Amniotic epithelial cell (primary cell): ENCODE data around the gene PHC2.

Experiments used
- DNase-seq: peaks from one replicate; pipeline ENCODE4 v3.0.0-alpha.2; 2010; ENCODE audit warnings: low read depth

The PHC2 gene

DNA sequence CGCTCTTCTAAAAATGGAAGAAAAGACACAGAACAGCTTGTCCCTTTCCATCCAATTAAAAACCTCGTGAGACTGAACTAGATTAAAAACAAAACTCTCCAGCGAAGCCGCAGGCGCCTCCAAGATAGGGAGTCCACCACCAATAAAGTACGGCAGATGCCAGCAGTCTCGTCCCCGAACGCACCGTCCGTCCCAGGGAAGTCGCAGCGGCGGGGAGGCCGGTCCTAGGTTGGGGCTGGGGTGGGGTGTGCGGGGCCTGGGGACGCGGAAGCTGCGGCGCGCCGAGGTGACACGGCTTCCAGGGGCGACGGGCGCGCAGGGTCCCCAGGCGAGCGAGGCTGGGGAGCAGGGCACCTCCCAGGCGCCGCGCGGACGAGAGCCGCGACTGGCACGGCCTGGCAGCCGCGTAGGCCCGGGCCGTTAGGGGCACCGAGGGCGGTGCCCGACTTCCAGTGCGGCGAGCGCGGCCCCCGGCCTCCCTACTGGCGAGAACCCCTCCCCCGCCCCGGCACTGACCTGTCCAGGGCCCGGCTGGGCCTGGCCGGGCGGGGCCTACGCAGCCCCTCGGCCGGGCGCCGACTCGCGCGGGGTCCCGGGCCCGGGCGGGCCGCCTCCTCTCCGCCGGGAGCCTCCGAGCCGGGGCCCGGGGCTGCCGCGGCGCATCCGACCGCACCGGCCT, 81.7 kb downstream of the PHC2 start:
- DNase-seq = peak; percentile 58

DNA sequence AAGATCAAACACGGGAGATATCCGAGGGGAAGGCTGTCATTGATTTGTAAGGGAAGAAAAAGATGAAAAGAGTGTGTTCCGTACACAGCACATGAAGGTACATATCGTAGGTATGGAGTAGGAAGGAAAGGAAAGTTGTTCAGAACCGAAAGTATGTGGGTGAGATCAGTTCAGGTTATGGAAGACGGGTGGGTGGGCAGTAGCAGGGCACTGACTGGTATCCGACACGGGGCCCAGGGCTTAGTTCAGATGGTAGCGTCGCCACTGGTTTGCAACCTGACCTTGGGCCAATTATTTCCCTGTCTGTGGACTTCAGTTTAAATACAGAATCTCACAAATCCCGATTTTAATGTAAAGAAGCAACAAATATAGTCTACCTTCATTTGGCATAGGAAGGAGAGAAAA, 82.2 kb downstream of the PHC2 start:
- DNase-seq = peak; percentile 32

DNA sequence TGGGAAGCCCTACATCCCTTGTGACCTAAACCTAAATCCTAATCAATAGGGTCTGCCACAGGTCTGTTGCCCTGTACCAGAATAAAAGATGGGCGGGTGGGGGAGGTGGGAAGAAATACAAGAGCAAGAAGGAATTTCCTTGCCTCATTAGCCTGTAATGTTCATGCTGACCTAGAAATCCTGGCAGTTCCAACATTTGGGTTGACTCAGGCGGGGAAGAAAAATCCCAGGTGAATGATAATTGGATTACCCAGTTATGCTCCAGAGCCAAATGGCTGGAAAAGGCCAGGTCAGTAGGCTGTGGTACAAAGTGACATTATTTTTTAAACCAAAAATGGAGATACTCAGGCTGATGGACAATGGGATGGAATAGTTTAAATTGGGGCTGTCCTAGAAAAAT, 82.7 kb downstream of the PHC2 start:
- peak; percentile 63 for DNase-seq

DNA sequence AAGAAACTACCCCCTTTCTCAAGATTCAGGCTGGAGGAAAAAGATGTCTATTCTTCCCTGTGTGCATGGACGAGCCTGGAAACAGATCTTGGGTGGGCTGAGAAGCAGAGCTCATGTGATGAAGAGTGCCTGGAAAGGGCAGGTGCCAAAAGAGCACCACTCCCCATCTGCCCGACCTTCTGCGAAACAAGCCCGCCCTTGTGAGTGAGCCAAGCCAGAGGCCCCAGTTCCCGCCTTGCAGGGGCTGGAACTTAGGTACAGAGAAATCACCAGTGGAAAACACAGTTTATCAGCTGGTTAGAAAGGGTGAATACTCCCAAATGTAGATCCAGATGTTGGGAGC, 83.3 kb downstream of the PHC2 start:
- DNase-seq = peak; percentile 65

DNA sequence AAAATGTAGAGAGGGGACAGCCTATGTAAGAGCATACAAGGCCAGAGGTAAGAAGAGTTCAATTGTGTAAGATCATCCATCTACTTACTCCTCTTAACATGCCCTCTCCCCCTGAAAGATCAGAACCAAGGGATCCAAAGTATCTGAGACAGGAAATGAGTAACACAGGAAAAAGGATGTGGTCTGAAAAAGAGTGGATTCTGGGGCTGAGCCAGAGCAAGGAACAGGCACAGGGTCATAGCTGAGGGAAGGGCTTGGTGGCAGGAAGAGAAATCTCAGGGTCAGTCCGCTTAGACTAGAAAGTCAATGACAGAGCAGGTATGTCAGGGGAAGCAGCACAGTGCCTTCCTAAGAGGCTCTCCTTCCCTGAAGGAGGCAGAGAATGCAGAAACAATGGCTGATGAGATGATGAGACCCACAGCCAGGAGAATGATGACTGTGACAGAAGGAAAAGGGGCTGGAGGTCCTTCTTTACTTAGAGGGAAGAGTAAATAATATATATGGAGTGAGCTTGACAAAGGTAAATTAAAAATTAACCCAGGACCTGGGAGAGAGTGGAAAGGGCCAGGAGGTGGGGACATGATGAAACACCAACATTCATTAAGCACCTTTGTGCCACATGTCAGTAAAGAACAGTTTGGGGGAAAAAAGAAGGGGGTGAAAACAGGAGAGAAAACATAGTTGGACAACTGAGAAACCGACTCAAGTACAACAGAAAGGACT, 83.8 kb downstream of the PHC2 start:
- peak; percentile 95 for DNase-seq

DNA sequence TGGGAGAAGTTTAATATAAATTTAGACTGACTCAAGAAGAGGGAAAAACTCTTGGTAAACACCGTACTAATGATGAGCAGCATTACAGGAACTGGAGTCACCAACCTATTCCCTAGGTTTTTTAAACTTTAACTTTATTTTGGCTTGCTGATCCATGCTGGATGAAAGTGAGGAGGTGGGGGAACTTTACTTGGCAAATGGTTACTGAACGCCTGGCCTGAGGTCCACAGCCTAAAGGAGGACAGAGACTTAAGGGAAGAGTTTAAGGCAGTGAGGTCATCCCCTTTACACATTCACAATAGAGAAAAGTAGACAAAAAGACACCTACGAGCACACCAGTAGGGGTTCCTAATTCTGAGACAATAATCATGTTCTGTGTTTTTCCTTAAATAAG, 84.4 kb downstream of the PHC2 start:
- DNase-seq = no peak

DNA sequence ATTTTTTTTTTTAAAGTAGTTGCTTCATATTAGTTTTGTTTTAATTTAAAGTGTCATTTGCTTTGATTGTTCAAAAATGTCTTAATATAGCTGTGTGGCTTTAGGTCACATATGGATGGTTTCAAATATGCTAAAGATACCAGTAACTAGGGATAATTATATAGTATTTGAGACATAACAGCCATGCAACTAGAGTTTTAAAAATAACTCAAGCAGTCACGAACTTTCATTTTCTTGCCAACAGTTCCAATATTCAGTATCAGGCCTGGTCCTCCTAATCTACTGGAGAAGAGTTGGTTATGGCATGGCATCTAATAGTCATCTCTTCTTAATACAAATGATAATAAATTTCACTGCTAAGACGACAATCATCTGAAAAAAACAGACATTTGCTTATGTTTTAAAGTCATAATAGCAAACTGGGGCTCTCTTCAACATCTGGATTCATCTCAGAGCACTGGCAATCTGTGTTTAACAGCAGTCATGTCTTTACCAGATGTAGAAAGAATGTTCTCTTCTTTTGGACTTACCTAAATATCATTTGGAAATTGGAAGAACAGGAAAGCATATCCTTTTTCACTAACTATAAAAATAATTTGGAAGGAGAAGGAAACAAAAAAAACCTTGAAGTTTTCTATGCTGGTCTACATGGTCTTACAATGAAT, 85.9 kb downstream of the PHC2 start:
- DNase-seq = peak; percentile 7

DNA sequence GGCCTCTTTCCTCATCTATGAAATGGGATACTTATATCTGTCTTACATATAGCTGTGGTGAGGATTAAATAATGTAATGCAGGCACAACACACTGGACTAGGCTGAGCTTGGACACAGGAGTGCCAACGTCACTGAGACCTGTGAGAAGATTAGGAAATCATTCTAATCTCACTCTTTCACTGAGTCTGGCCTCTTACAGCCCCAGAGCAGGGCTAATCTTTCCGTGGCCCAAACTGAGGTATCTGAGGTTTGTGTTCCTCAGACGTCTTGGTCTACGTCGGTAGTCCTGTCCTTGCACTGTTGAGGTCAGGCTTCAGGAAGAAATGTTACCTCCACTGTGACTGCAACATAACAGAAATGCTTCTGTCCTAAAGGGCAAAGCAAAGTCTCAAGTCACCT, 87.4 kb downstream of the PHC2 start:
- DNase-seq = peak; percentile 90

DNA sequence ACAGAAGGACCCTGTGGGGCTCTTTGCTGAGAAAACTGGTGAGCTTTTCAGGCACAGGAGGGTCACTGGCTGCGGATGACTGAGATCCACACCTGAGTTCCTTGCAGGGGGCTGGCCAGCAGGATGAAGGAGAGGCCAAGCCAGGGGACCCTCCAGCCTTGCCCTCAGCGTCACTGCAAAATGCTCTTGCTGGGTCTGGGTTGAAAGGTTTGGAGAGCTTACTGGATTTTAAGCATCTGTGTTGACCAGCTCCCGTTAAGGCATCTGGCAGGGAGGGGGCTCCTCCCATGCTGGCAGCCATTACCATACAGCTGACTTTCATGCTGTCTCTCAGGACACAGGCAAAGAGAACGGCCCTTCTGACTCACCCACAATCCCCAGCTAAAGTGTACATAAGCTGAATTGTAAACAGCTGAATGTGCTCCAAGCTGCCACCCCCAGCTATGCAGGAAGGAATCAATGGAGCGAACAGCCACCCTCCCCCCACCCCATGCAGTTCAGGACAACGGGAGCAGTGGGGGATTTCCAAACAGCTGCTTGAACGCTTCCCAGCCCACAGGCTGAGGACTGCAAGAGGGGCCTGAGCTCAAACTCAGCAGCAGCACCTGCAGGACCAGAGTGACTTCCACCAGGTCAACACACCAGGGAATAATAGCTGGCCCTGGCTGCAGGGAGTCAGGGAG, 88.7 kb downstream of the PHC2 start:
- DNase-seq = peak; percentile 97

DNA sequence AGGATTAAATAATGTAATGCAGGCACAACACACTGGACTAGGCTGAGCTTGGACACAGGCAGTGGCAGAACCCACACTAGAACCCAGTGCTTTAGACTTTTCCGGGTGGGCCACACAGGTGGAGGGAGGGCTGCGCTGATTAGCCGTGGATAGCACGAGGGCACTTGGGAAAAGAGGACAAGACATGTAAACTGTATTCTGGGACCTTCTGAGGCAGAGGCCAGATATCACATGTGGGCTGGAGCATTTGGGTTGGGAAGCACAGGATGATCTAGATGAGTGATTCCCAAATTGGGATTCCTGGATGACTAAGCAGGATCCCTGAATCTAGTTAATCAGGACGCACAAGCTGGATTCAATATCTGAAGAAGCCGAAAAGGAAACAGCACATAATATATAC, 89.7 kb downstream of the PHC2 start:
- peak; percentile 37 for DNase-seq

DNA sequence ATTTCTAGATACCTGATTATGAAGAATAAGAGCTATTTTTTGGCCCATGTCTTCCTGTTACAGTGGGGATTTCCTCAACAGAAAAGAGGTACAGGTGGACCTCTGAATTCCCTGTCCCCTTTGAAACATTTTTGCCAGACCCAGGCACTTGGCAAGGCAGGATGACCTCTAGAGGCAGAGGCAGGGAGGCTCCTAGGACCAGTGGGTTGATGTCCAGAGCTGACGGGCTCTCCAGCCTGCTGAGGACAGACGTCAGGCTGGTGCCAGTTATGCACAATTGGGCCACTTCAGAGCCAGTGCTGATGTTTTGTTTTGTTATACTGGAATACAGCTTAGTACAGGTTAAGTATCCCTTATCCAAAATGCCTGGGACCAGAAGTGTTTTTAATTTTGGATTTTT, 91.5 kb downstream of the PHC2 start:
- peak; percentile 26 for DNase-seq

DNA sequence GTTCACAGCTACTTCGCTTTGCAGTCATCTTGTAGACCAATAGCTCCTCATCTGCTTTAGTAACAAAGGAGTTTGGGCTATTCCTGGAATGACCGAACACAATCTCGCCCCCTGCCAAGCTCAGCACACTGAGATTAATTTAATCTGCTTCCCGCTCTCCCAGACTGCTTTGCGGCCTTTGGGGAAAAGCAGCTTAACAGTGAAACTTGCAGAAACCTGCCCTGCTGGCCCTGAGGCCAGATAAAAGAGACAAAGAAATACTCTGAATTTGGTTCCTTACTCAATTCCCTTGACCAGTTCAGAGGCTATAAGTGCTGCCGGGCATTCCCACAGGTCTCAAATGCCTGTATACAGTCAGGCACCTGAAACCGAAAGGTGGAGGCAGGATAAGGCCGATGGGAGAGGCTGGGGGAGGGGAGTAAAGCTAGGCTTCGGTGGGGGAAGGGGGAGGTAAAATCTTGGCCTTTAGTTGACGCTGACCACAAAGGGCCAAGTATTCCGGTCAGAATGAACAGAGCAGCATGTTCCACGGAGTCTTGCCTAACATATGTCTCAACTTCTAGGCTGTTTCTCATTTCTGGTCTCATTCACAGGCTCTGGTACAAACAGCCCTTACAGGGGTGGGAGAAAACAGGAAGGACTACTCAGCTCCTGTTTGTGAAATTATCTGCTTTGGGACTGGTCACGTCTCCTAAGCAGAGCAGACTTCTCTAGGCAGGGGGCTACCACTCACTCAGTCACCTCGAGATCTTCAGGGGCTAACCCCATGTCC, 92.3 kb downstream of the PHC2 start:
- peak; percentile 100 for DNase-seq

DNA sequence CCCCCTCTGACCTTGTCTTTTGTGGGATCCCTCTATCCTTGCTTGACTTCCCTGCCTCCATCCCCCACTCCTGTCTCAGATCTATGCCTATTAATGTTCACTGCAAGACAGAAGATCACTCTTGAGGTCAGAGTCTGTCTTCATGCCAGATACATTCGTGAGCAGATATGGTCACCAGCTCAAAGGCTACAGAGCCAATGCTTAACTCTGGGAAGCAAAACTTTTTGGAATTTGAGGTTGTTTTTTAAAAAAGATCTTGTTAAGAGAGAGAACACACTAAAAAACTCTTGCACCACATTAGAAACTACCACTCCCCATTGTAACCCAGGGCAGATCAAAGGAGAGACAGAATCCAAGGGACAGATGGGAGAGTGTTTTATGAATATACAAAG, 92.9 kb downstream of the PHC2 start:
- peak; percentile 77 for DNase-seq

DNA sequence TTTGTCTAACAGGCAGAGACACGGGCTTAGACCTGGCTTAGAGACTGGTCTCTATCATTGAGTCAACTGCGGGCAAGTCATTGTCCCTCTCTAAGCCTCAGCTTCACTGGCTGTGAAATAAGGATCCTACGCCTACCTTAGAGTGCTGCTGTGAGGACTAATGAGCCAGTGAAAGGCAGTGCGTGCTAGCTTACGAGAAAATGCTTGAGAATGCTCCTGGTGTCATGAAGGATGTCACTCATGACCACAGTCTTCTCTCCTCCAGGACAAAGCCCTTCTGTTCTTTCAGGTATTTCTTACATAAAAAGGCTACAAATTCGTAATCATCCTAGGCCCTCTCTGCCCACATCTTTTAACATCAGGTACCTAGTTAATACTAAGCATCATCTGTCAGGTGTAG, 93.5 kb downstream of the PHC2 start:
- DNase-seq = peak; percentile 4

DNA sequence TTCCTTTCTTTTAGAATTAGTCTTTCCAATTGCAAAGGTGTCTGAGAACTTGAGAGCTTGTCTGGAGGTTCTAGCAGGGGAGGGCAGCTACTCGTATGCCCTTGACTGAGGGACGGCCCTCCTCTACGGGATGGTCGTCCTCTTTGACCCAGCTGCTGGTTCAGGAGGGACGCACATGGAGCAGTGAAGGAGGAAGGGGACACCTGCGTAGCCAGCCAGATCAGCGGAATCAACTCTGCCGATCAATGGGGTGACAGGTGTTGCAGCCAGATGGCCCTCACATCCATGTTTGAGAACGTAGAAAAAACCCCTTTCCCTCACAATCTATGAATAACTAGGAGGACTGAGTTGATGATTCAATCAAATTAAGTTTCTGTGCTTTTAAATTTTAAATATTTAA, 94.3 kb downstream of the PHC2 start:
- no peak for DNase-seq

DNA sequence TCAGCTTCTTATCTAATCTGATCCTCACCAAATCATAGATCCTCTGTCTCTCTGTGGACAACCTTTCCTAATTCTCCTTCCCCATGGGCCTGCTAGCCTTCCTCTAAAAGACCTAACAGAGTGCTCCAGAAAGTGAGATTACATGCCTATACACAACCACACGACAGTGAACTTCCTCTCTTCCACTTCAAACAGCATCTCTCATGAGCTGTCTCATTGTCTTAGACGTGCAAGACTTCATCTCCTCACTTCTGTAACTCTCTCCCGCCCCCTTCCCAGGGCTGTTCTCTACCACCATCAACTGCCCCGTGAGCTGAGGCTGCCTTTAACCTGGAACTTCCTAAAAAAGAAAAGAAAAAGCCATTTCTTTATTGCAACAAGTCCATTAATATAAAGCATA, 95.9 kb downstream of the PHC2 start:
- DNase-seq = peak; percentile 82

DNA sequence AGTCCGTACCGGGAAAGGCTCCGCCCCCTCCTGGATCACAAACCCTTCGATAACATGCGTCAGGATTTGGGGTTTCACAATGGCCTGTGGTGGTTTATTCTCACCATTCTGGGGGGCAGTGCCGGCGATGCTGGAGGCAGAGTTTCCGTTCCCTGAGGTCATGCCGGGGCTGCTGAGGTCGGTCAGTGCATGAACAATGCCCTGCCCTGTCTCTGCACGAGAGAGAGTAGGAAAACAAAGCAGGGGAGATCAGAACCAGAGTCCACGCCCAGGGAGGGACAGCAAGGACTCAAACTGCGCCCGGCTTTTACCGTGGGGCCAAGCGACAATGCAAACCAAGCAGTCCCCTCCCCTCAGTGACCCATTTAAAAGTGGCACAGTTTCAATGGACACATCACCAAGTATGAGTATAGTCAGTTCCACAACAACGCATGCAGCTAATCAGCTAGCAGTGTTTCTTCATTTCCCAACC, 96.8 kb downstream of the PHC2 start:
- DNase-seq = peak; percentile 89

DNA sequence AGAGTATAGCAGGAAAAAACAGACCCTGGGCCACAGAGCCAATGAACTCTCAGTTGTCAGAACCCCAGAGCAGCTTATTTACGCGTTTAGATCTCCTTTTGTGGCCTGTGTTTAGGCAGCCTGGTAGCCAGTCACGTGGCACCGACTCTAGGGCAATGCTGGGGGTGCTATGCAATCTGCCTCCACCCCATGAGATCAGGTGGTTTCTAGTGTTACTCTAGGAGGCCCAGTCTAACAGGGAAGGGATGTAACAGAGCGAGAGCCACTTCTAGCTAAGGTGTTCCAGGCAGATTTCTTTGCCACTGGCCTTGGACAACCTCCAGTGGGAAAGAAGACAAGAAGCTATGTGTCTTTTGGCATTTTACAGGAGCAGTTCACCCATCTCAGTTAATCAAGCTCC, 98.0 kb downstream of the PHC2 start:
- no peak for DNase-seq

DNA sequence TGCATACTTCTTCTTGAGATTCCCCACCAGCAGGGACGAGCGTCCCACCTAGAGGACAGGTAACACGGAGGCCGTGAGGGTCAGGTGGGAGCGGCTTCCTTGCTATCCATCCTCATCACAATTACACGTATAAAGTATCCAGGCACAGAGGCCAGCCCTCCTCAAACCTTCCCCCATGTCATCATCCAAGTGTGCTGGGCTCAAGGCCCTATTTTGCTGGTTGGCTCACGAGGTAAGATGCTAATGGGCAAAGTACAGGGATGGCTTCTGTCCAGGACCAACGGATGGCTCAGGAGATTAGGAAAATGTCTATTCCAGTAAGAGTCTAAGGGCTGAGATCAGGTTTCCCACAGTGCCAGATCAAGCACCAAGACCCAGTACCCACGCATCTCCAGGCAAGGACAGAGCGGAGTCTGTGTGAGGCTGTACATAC, 98.5 kb downstream of the PHC2 start:
- DNase-seq = peak; percentile 79

DNA sequence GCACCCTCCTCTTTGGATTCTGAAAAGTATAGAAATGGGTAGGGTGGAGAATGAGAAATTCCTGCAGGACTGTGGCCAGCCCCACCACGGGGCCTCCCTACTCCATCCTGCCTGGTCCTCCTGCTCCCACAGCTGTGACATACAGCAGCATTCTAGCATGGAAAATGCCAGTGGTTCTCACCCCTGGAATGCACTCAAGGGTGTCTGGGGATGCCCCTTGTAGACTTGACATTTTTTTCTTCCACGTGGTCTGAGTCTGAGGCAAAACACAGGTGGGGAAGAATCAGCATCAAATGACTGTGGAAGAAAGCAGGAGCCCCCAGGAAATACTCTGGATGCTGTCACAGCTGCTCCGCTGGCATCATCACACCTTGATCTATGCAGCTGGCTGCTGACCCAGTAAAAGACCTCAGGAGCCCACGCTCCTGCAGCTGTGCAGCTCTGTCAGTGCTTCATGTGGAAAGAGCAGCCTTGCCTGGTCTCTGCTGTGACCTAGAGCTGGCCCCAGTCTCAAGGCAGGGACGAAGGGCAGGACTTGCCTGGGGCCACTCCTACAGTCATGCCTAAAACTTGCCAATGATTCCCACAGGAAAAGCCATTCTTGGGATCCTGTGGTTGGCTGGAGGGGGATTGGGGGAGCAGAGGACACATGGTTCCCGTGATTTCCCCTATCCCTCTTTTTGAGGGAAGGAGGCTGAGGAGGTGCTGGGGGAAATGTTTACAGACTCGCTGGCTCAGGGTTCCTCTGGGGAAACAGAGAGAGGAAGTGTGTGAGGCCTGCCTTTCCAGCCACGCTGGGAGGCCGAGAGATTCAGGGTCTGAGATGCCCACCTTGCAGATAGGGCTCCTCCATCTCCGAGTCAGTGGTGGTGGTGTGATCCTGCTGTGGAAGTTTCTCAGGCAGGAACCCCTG, 99.2 kb downstream of the PHC2 start:
- DNase-seq = no peak

DNA sequence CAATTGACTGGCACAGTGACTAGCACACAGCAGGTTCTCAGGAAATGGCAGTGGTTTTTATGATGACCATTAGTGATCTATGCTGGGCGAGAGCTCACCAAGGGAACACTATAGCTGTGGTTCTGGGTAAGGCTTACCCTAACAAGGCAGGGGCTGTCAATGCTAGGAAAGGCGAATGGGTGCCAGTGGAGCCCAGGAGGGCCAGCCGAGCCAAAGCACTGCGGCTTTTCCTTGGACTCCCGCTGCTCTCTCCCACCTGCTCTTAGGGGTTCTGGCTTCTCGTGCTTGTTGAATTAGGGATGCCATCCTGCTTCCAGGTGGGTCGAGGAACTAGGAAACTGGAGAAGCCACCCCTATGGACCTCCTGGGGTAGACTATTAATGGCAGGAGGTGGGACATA, 100.0 kb downstream of the PHC2 start:
- no peak for DNase-seq
